OCI-LY1 (cell line): ENCODE measurements around the gene PHOX2B.

Experiments
- H2AFZ ChIP-seq: fragments of 200-600 bp; sonication (generic), shearing (Covaris generic); 2 replicates; pipeline ENCODE4 v1.6.0; 2014; ENCODE audit warnings: antibody characterized with exemption, mild to moderate bottlenecking, low read length
- H3F3A ChIP-seq: fragments of 200-600 bp; sonication (generic), shearing (Covaris generic); 2 replicates; pipeline ENCODE4 v1.6.0; 2014; ENCODE audit warnings: mild to moderate bottlenecking, antibody characterized with exemption, low read length, moderate library complexity; ENCODE audit not compliant: insufficient read depth
- H3K27ac ChIP-seq: fragments of 200-600 bp; sonication (generic); 2 replicates; pipeline ENCODE4 v1.5.1; 2014; ENCODE audit warnings: low read length, mixed run types, mild to moderate bottlenecking, low read depth; ENCODE audit not compliant: poor library complexity, severe bottlenecking
- H3K27me3 ChIP-seq: fragments of 200-600 bp; sonication (generic); 2 replicates; pipeline ENCODE4 v1.6.0; 2014; ENCODE audit warnings: antibody characterized with exemption, mild to moderate bottlenecking, low read length, moderate library complexity; ENCODE audit not compliant: insufficient read depth
- H3K36me3 ChIP-seq: fragments of 200-600 bp; sonication (generic); 2 replicates; pipeline ENCODE4 v1.6.1; 2014; ENCODE audit warnings: mild to moderate bottlenecking, antibody characterized with exemption, low read length, moderate library complexity, mixed read lengths; ENCODE audit not compliant: insufficient read depth
- H3K4me1 ChIP-seq: fragments of 200-600 bp; sonication (generic); 2 replicates; pipeline ENCODE4 v1.5.1; 2014; ENCODE audit warnings: mild to moderate bottlenecking, low read length, moderate library complexity; ENCODE audit not compliant: insufficient read depth, severe bottlenecking
- H3K4me2 ChIP-seq: fragments of 200-600 bp; sonication (generic), shearing (Covaris generic); 2 replicates; pipeline ENCODE4 v1.6.1; 2014; ENCODE audit warnings: low read length
- H3K4me3 ChIP-seq: fragments of 200-600 bp; sonication (generic); 2 replicates; pipeline ENCODE4 v1.5.1; 2014; ENCODE audit warnings: low read length, low read depth, mild to moderate bottlenecking, mixed read lengths; ENCODE audit not compliant: poor library complexity, severe bottlenecking
- H3K79me2 ChIP-seq: fragments of 200-600 bp; shearing (Covaris generic); 2 replicates; pipeline ENCODE4 v1.6.1; 2016; ENCODE audit warnings: mixed run types, low read length, mixed read lengths; ENCODE audit not compliant: insufficient read depth
- H3K9ac ChIP-seq: fragments of 200-600 bp; sonication (generic), shearing (Covaris generic); 2 replicates; pipeline ENCODE4 v1.6.1; 2014; ENCODE audit warnings: mild to moderate bottlenecking, low read length, mixed read lengths
- H3K9me2 ChIP-seq: fragments of 200-600 bp; sonication (generic), shearing (Covaris generic); 2 replicates; pipeline ENCODE4 v1.6.1; 2014; ENCODE audit warnings: low read depth, mild to moderate bottlenecking, low read length, mixed read lengths
- H3K9me3 ChIP-seq: fragments of 200-600 bp; shearing (Covaris generic); 2 replicates; pipeline ENCODE4 v1.6.1; 2014; ENCODE audit warnings: low read length, mixed read lengths
- H4K20me1 ChIP-seq: fragments of 200-600 bp; sonication (generic), shearing (Covaris generic); 2 replicates; pipeline ENCODE4 v1.6.0; 2016; ENCODE audit warnings: mild to moderate bottlenecking, low read length; ENCODE audit not compliant: insufficient read depth
- CTCF ChIP-seq: fragments of 200-600 bp; sonication (generic), shearing (Covaris generic); IDR thresholded peaks from 2 replicates; pipeline ENCODE4 v1.5.1; 2017; ENCODE audit warnings: mild to moderate bottlenecking, antibody characterized with exemption, low read length, moderate library complexity, mixed read lengths
- EZH2 ChIP-seq: fragments of 200-600 bp; sonication (generic), shearing (Covaris generic); IDR thresholded peaks from 2 replicates; pipeline ENCODE4 v1.8.0; 2017; ENCODE audit warnings: borderline replicate concordance, mixed run types, mild to moderate bottlenecking, antibody characterized with exemption, low read length, moderate library complexity, mixed read lengths

The PHOX2B gene

DNA sequence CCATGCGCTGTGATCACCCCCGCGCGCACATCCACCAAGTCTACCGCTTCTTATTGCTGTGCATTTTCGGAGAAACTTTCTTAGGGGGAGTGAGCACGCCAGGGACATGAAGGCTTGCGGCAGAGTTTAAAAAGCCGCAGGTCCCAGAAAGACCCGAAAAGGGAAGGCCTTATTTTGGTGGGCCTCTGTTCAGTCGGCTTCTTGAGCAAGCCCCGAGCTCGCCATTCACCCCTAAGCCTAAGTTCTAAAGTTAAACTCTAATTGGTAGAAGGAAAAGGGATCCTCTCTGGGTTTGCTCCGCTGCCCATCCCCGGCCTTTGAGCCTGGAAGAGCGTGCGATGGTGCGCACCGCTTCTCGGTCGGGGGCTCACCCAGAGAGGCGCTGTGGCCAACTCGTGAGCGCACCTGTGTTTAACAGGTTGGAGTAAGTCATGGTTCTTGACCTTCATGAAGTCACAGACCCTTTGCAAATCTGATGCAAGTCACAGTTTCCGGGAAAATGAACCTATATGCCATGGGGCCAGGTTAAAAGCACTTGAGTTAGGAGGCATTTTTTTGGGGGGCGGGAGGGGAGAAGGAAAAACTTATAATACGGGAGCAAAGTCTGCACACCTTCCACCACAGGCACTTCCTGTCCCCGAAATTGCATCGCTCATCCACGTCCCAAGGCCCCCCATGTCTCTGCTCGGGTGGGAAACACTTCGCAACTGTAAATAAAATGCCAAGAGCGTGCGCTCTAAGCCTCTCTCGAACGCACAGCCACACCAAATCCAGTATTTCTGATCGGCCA, 1.9 kb downstream of the PHOX2B start:
- H3K79me2 ChIP-seq: no peaks in the 10 kb centered on the region
- H3K27me3 ChIP-seq: no peaks in the 10 kb centered on the region
- H3K36me3 ChIP-seq: no peaks in the 10 kb centered on the region
- H3K4me1 ChIP-seq: no peaks in the 10 kb centered on the region
- H3K9me3 ChIP-seq: no peaks in the 10 kb centered on the region
- H3K4me3 ChIP-seq: no peak overlapping the region
- H3K4me2 ChIP-seq: no peak overlapping the region
- H2AFZ ChIP-seq: no peak overlapping the region
- no peaks in the 10 kb centered on the region for H3F3A ChIP-seq
- no peaks in the 10 kb centered on the region for H4K20me1 ChIP-seq
- TF ChIP-seq EZH2: no peak
- TF ChIP-seq CTCF: no peak
- no peak overlapping the region for H3K27ac ChIP-seq
- no peak overlapping the region for H3K9ac ChIP-seq
- H3K9me2 ChIP-seq: no peaks in the 10 kb centered on the region

GRCh38 chr4:41746025-41746439, 2.5 kb downstream of the PHOX2B start:
- no peaks in the 10 kb centered on the region for H3K27me3 ChIP-seq

GRCh38 chr4:41745292-41746024, 3.1 kb downstream of the PHOX2B start:
- Histone ChIP-seq H3K9me2 (no peaks in the 10 kb centered on the region), H3K4me1 (no peaks in the 10 kb centered on the region), H3F3A (no peaks in the 10 kb centered on the region), H3K9me3 (no peaks in the 10 kb centered on the region), H3K4me2 (no peak overlapping the region), H3K27me3 (no peaks in the 10 kb centered on the region), H4K20me1 (no peaks in the 10 kb centered on the region), H3K36me3 (no peaks in the 10 kb centered on the region), H2AFZ (no peak overlapping the region), H3K9ac (no peak overlapping the region), H3K79me2 (no peaks in the 10 kb centered on the region), H3K27ac (no peak overlapping the region), H3K4me3 (no peak overlapping the region)
- no peak for TF ChIP-seq EZH2
- no peak for TF ChIP-seq CTCF

More at GRCh38 chr4:41746025-41746439, 2.5 kb downstream of the PHOX2B start:
- no peak overlapping the region for H2AFZ ChIP-seq
- no peaks in the 10 kb centered on the region for H4K20me1 ChIP-seq
- no peak overlapping the region for H3K27ac ChIP-seq
- no peak overlapping the region for H3K9ac ChIP-seq
- no peak overlapping the region for H3K4me2 ChIP-seq
- no peaks in the 10 kb centered on the region for H3K36me3 ChIP-seq
- no peaks in the 10 kb centered on the region for H3F3A ChIP-seq
- no peak overlapping the region for H3K4me3 ChIP-seq
- no peaks in the 10 kb centered on the region for H3K4me1 ChIP-seq
- H3K9me3 ChIP-seq: no peaks in the 10 kb centered on the region
- no peaks in the 10 kb centered on the region for H3K79me2 ChIP-seq
- TF ChIP-seq EZH2 (no peak), CTCF (no peak)
- H3K9me2 ChIP-seq: no peaks in the 10 kb centered on the region
